RCC 7860 (cell line): Measurements from ENCODE around the gene IGF2BP3.
"Not testable (repeated sequence)": the region's sequence is repeated elsewhere in the genome, so short reads cannot be mapped to it uniquely, and the experiment has no call there.

Source experiments
- DNase-seq: peaks from one replicate; pipeline ENCODE4 v3.0.0-alpha.2; 2015; ENCODE audit warnings: low spot score
- FAIRE-seq: peaks from 2 replicates; lab custom pipeline; 2012; peaks lifted over from hg19 to GRCh38; lab: Jason Lieb, UNC

Gene IGF2BP3

GRCh38 chr7:23431702-23432199, 38.5 kb downstream of the IGF2BP3 start:
- DNase-seq (no peak), FAIRE-seq (no peak)

GRCh38 chr7:23430893-23431259, 39.4 kb downstream of the IGF2BP3 start:
- FAIRE-seq, result no peak
- DNase-seq, result no peak

- DNase-seq, result no peak
- no peak for FAIRE-seq
Measured at GRCh38 chr7:23426876-23427275, 43.4 kb downstream of the IGF2BP3 start.

GRCh38 chr7:23422909-23423308, 47.4 kb downstream of the IGF2BP3 start:
- DNase-seq, result no peak
- FAIRE-seq, result no peak

GRCh38 chr7:23422384-23422783, 47.9 kb downstream of the IGF2BP3 start:
- FAIRE-seq, result no peak

GRCh38 chr7:23419845-23420244, 50.4 kb downstream of the IGF2BP3 start:
- DNase-seq (no peak), FAIRE-seq (no peak)

More at GRCh38 chr7:23422384-23422783, 47.9 kb downstream of the IGF2BP3 start:
- no peak for DNase-seq

GRCh38 chr7:23419160-23419559, 51.1 kb downstream of the IGF2BP3 start:
- DNase-seq (no peak), FAIRE-seq (no peak)

GRCh38 chr7:23418046-23418445, 52.2 kb downstream of the IGF2BP3 start:
- DNase-seq (no peak), FAIRE-seq (no peak)

GRCh38 chr7:23415198-23415597, 55.1 kb downstream of the IGF2BP3 start:
- DNase-seq, result no peak
- no peak for FAIRE-seq

- no peak for FAIRE-seq
- DNase-seq, result no peak
Measured at GRCh38 chr7:23410446-23411183, 59.7 kb downstream of the IGF2BP3 start.

- not testable (repeated sequence) for DNase-seq, FAIRE-seq
Measured at GRCh38 chr7:23406564-23406963, 63.7 kb downstream of the IGF2BP3 start.

GRCh38 chr7:23405240-23405618, 65.1 kb downstream of the IGF2BP3 start:
- DNase-seq, result no peak
- FAIRE-seq, result no peak

GRCh38 chr7:23404546-23405239, 65.6 kb downstream of the IGF2BP3 start:
- DNase-seq, result no peak
- no peak for FAIRE-seq

GRCh38 chr7:23403970-23404369, 66.3 kb downstream of the IGF2BP3 start:
- DNase-seq, result no peak
- no peak for FAIRE-seq

GRCh38 chr7:23398090-23398489, 72.2 kb downstream of the IGF2BP3 start:
- not testable (repeated sequence) for DNase-seq, FAIRE-seq

GRCh38 chr7:23397241-23397640, 73.0 kb downstream of the IGF2BP3 start:
- DNase-seq (no peak), FAIRE-seq (no peak)

- DNase-seq, result no peak
- no peak for FAIRE-seq
Measured at GRCh38 chr7:23396222-23397015, 73.9 kb downstream of the IGF2BP3 start.

GRCh38 chr7:23394488-23395171, 75.7 kb downstream of the IGF2BP3 start:
- no peak for FAIRE-seq
- no peak for DNase-seq

GRCh38 chr7:23393636-23394035, 76.7 kb downstream of the IGF2BP3 start:
- FAIRE-seq, result no peak
- DNase-seq, result no peak

GRCh38 chr7:23389701-23390100, 80.6 kb downstream of the IGF2BP3 start:
- no peak for FAIRE-seq
- DNase-seq, result no peak

- DNase-seq, result no peak
- no peak for FAIRE-seq
Measured at GRCh38 chr7:23387583-23387982, 82.7 kb downstream of the IGF2BP3 start.
